Gastrocnemius medialis (tissue), 4 donors: ENCODE data around the gene SRSF8. TPM values are rescaled to one million over a fixed set of nuclear protein-coding genes. Genes with fewer than 3 reads are reported as not detected.
A peak's percentile ranks its signal among the peaks of the same experiment; 100 is the strongest.

ENCODE experiments used
- ATAC-seq, 2 donors: fragments of 150-250 bp; one replicate each; pipeline ENCODE4 v1.9.1; 2016
- DNase-seq, 2 donors: peaks; one replicate each; pipeline ENCODE4 v3.0.0-alpha.2; 2019
- H3K27ac ChIP-seq, 4 donors: fragments of 200-600 bp; sonication (generic); 1 replicate in 1 of 4; 2 replicates in 3 of 4; pipeline ENCODE4 v1.5.1; 2016 to 2018; ENCODE audit warnings: mild to moderate bottlenecking in 2 of 4, moderate library complexity in 1 of 4
- H3K27me3 ChIP-seq, 3 donors: fragments of 200-600 bp; sonication (generic) in 2 of 3; 1 replicate in 1 of 3; 2 replicates in 2 of 3; pipeline versions ENCODE4 v1.5.1 to v1.6.0; 2016 to 2019; ENCODE audit warnings: mild to moderate bottlenecking in 1 of 3, moderate library complexity in 1 of 3
- H3K36me3 ChIP-seq, 2 donors: fragments of 200-600 bp; sonication (generic) in 1 of 2; one replicate each; pipeline ENCODE4 v1.5.1; 2017 to 2018
- H3K4me1 ChIP-seq, 2 donors: fragments of 200-600 bp; sonication (generic) in 1 of 2; one replicate each; pipeline ENCODE4 v1.5.1; 2016 to 2017; ENCODE audit warnings: mild to moderate bottlenecking in 2 of 2
- H3K4me3 ChIP-seq, 4 donors: fragments of 200-600 bp; sonication (generic) in 3 of 4; 1 replicate in 1 of 4; 2 replicates in 3 of 4; pipeline ENCODE4 v1.5.1; 2016 to 2019; ENCODE audit warnings: mild to moderate bottlenecking in 2 of 4
- H3K9me3 ChIP-seq, 3 donors: fragments of 200-600 bp; sonication (generic) in 2 of 3; 1 replicate in 1 of 3; 2 replicates in 2 of 3; pipeline ENCODE4 v1.5.1; 2016 to 2019
- CTCF ChIP-seq, 5 experiments: fragments of 450-650 bp in 3 of 5; fragments of 200-600 bp in 2 of 5; sonication (generic) in 2 of 5; IDR thresholded peaks in 4 of 5; conservative IDR thresholded peaks in 1 of 5; 1 replicate in 4 of 5; 2 replicates in 1 of 5; pipeline ENCODE4 v1.5.1; 2016 to 2019; ENCODE audit warnings: antibody characterized with exemption in 5 of 5, mild to moderate bottlenecking in 3 of 5, moderate library complexity in 3 of 5
- POLR2A ChIP-seq, 2 donors: fragments of 450-650 bp; IDR thresholded peaks; one replicate each; pipeline ENCODE4 v1.6.1; 2017; ENCODE audit warnings: antibody characterized with exemption in 2 of 2, mild to moderate bottlenecking in 2 of 2, moderate library complexity in 2 of 2
- in situ Hi-C, 4 donors: fragments of 200-750 bp; cut with MboI; loops; one replicate each; pipeline versions ENCODE4 v1.15.0 to v1.8.0; 2017; ENCODE audit warnings: low sequenced_read_pairs in 4 of 4
- intact Hi-C: fragments of 100-400 bp; cut with DNase I; formaldehyde crosslinking; loops from one replicate; pipeline ENCODE4 v1.15.1; 2023; ENCODE audit warnings: low total_unique reads
- total RNA-seq, 4 donors: library from RNA; depleted of rRNA; stranded (reverse); fragments of >200 nt; gene quantifications; one replicate each; pipeline versions ENCODE4 v1.1.0 to v1.2.3, GENCODE V29; 2016

The SRSF8 gene
- total RNA-seq, 4 donors from 2014 or later: 18.2 to 31.0 (median 21.5) TPM

- peak overlapping the region in 3 of 4 donors; percentile 3 to 68 (median 54) for H3K27ac ChIP-seq
- H3K27me3 ChIP-seq: no peaks in the 10 kb centered on the region
- peaks cover 3 to 4% of the 10 kb centered on the region in 2 donors for H3K4me1 ChIP-seq
- no peaks in the 10 kb centered on the region for H3K9me3 ChIP-seq
- TF ChIP-seq POLR2A (IDR thresholded peaks at IDR 0.05): no peak
- no peak for TF ChIP-seq CTCF (IDR thresholded peaks at IDR 0.05 in 4 of 5, conservative IDR thresholded peaks at IDR 0.05 in 1 of 5)
- ATAC-seq (no peak), DNase-seq (no peak)
- no peaks in the 10 kb centered on the region for H3K36me3 ChIP-seq
- in situ Hi-C loops: loop anchor here in 1 of 4 donors (25.0 kb wide), 1 partner anchor 320 kb away; the partner anchor contains the start of gene AMOTL1
- no peak overlapping the region for H3K4me3 ChIP-seq
- intact Hi-C loops: loop anchor here (5.0 kb wide), 1 partner anchor 40 kb away; no protein-coding TSS in a partner anchor
These were observed 15.9 kb downstream of the SRSF8 start for GRCh38 chr11:95082576-95083001.

GRCh38 chr11:95084509-95084908 is 17.8 kb downstream of the SRSF8 start:
- no peaks in the 10 kb centered on the region for H3K9me3 ChIP-seq
- TF ChIP-seq POLR2A (IDR thresholded peaks at IDR 0.05) (no peak), CTCF (IDR thresholded peaks at IDR 0.05 in 4 of 5, conservative IDR thresholded peaks at IDR 0.05 in 1 of 5) (no peak)
- intact Hi-C loops: loop anchor here (5.0 kb wide), 1 partner anchor 38 kb away; no protein-coding TSS in a partner anchor
- no peak overlapping the region for H3K4me3 ChIP-seq
- peaks cover 4 to 7% of the 10 kb centered on the region in 2 donors for H3K4me1 ChIP-seq
- H3K27ac ChIP-seq: no peak overlapping the region
- no peak for ATAC-seq
- H3K27me3 ChIP-seq: no peaks in the 10 kb centered on the region
- DNase-seq: no peak
- H3K36me3 ChIP-seq: no peaks in the 10 kb centered on the region
- in situ Hi-C loops: loop anchor here in 1 of 4 donors (25.0 kb wide), 1 partner anchor 322 kb away; the partner anchor contains the start of gene AMOTL1

GRCh38 chr11:95085117-95085816 is 18.5 kb downstream of the SRSF8 start:
- no peaks in the 10 kb centered on the region for H3K27me3 ChIP-seq
- H3K27ac ChIP-seq: no peak overlapping the region
- peaks cover 4 to 7% of the 10 kb centered on the region in 2 donors for H3K4me1 ChIP-seq
- ATAC-seq: no peak
- in situ Hi-C loops (loop anchor here in 1 of 4 donors (25.0 kb wide), 1 partner anchor 323 kb away; the partner anchor contains the start of gene AMOTL1), intact Hi-C loops (no loop called here)
- no peaks in the 10 kb centered on the region for H3K36me3 ChIP-seq
- H3K9me3 ChIP-seq: no peaks in the 10 kb centered on the region
- no peak overlapping the region for H3K4me3 ChIP-seq
- DNase-seq: no peak
- TF ChIP-seq POLR2A (IDR thresholded peaks at IDR 0.05) (no peak), CTCF (IDR thresholded peaks at IDR 0.05 in 4 of 5, conservative IDR thresholded peaks at IDR 0.05 in 1 of 5) (no peak)

- DNase-seq (no peak), ATAC-seq (no peak)
- intact Hi-C loops: no loop called here
- in situ Hi-C loops: loop anchor here in 1 of 4 donors (25.0 kb wide), 1 partner anchor 324 kb away; the partner anchor contains the start of gene AMOTL1
- no peaks in the 10 kb centered on the region for H3K36me3 ChIP-seq
- no peak overlapping the region for H3K27ac ChIP-seq
- TF ChIP-seq CTCF (IDR thresholded peaks at IDR 0.05 in 4 of 5, conservative IDR thresholded peaks at IDR 0.05 in 1 of 5) (no peak), POLR2A (IDR thresholded peaks at IDR 0.05) (no peak)
- H3K9me3 ChIP-seq: no peaks in the 10 kb centered on the region
- H3K27me3 ChIP-seq: no peaks in the 10 kb centered on the region
- H3K4me1 ChIP-seq: peaks cover 10 to 13% of the 10 kb centered on the region in 2 donors
- H3K4me3 ChIP-seq: no peak overlapping the region
These were observed 19.4 kb downstream of the SRSF8 start for GRCh38 chr11:95086151-95086550.
